ENCODE results near the gene TMEM51.
"Not testable (repeated sequence)": the region's sequence is repeated elsewhere in the genome, so short reads cannot be mapped to it uniquely, and the experiment has no call there.

TMEM51 gene

GRCh38 chr1:15168479-15168878, 14.9 kb downstream of the TMEM51 start:
- no peak overlapping the region for H3K4me3 ChIP-seq (ENCODE audit: low read depth, low read length)
- TF ChIP-seq, protein P1, sequence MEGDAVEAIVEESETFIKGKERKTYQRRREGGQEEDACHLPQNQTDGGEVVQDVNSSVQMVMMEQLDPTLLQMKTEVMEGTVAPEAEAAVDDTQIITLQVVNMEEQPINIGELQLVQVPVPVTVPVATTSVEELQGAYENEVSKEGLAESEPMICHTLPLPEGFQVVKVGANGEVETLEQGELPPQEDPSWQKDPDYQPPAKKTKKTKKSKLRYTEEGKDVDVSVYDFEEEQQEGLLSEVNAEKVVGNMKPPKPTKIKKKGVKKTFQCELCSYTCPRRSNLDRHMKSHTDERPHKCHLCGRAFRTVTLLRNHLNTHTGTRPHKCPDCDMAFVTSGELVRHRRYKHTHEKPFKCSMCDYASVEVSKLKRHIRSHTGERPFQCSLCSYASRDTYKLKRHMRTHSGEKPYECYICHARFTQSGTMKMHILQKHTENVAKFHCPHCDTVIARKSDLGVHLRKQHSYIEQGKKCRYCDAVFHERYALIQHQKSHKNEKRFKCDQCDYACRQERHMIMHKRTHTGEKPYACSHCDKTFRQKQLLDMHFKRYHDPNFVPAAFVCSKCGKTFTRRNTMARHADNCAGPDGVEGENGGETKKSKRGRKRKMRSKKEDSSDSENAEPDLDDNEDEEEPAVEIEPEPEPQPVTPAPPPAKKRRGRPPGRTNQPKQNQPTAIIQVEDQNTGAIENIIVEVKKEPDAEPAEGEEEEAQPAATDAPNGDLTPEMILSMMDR (IDR thresholded peaks at IDR 0.05; ENCODE audit: borderline replicate concordance, insufficient read depth, low read depth, low read length): no peak

GRCh38 chr1:15170071-15170470, 16.5 kb downstream of the TMEM51 start:
- no peak overlapping the region for H3K4me3 ChIP-seq (ENCODE audit: low read depth, low read length)
- TF ChIP-seq, protein P1 (IDR thresholded peaks at IDR 0.05; ENCODE audit: borderline replicate concordance, insufficient read depth, low read depth, low read length): no peak

GRCh38 chr1:15171271-15171908, 17.8 kb downstream of the TMEM51 start:
- TF ChIP-seq, protein P1 (IDR thresholded peaks at IDR 0.05; ENCODE audit: borderline replicate concordance, insufficient read depth, low read depth, low read length): no peak
- no peak overlapping the region for H3K4me3 ChIP-seq (ENCODE audit: low read depth, low read length)

DNA sequence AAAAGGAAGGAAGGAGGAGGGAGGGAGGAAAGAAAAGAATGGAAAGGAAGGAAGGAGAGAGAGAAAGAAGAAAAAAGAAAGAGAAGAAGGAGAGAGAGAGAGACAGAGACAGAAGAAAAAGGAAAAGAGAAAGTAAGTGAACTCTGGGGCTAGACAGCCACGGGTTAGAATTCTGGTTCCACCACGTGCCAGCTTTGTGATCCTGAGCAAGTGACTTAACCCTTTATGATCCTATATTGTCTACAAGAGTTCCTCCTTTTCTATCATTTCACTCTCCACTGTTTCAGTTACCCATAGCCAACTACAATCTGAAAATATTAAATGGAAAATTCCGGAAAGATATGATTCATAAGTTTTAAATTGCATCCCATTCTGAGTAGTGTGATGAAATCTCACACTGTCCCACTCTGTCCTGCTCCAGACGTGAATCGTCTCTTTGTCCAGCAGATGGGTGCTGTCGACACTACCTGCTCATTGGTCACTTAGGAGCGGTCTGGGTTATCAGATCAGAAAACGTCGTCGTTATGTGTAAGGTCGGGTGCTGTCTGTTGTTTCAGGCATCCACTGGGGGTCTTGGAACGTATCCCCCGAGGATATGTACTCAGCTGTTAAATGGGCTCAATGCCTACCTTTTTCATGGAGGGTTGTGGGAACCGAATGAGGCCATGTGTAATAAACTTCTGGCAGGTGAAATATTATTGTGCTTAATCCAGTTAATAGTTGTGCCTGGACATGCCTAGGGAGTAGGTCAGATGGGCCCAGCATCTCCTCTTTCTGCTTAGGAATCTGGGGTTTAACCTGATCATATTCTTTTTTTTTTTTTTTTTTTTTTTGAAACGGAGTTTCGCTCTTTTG, 19.1 kb downstream of the TMEM51 start:
- TF ChIP-seq, protein P1 (IDR thresholded peaks at IDR 0.05; ENCODE audit: borderline replicate concordance, insufficient read depth, low read depth, low read length): no peak
- no peak overlapping the region for H3K4me3 ChIP-seq (ENCODE audit: low read depth, low read length)

- no peak overlapping the region for H3K4me3 ChIP-seq (ENCODE audit: low read depth, low read length)
- TF ChIP-seq, protein P1 (IDR thresholded peaks at IDR 0.05; ENCODE audit: borderline replicate concordance, insufficient read depth, low read depth, low read length): no peak
Measured at GRCh38 chr1:15173863-15174614, 20.5 kb downstream of the TMEM51 start.

DNA sequence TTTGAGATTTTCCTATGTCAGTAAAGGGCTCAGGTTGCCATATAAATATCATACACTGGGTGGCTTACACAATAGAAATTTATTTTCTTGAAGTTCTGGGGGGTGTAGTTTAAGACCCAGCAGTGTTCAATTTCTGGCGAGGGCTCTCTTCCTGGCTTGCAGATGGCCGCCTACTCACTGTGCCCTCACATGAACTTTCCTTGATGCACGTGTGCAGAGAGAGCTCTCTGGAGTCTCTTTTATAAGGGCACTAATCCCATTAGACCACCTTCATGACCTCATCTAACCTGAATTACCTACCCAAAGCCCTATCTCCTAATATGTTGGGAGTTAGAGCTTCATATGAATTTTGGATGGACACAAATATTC, 21.1 kb downstream of the TMEM51 start:
- TF ChIP-seq, protein P1 (IDR thresholded peaks at IDR 0.05; ENCODE audit: borderline replicate concordance, insufficient read depth, low read depth, low read length): no peak
- H3K4me3 ChIP-seq (ENCODE audit: low read depth, low read length): no peak overlapping the region

GRCh38 chr1:15175324-15176094, 22.0 kb downstream of the TMEM51 start:
- H3K4me3 ChIP-seq (ENCODE audit: low read depth, low read length): not testable (repeated sequence)

Measured in GM12875 (cell line).